HG03066 (cell line): ENCODE results near the gene MYO1B.
"Not testable (repeated sequence)": the region's sequence is repeated elsewhere in the genome, so short reads cannot be mapped to it uniquely, and the experiment has no call there.

Experiments used
- ATAC-seq: cut with Tn5 transposase; IDR thresholded peaks from one replicate; pipeline ENCODE4 v1.9.1; 2021; ENCODE audit warnings: low read depth; ENCODE audit not compliant: unreplicated experiment

MYO1B gene

GRCh38 chr2:191436368-191437055 is 191.3 kb downstream of the MYO1B start:
- ATAC-seq: no peak

GRCh38 chr2:191439481-191439880 is 194.3 kb downstream of the MYO1B start:
- ATAC-seq: no peak

DNA sequence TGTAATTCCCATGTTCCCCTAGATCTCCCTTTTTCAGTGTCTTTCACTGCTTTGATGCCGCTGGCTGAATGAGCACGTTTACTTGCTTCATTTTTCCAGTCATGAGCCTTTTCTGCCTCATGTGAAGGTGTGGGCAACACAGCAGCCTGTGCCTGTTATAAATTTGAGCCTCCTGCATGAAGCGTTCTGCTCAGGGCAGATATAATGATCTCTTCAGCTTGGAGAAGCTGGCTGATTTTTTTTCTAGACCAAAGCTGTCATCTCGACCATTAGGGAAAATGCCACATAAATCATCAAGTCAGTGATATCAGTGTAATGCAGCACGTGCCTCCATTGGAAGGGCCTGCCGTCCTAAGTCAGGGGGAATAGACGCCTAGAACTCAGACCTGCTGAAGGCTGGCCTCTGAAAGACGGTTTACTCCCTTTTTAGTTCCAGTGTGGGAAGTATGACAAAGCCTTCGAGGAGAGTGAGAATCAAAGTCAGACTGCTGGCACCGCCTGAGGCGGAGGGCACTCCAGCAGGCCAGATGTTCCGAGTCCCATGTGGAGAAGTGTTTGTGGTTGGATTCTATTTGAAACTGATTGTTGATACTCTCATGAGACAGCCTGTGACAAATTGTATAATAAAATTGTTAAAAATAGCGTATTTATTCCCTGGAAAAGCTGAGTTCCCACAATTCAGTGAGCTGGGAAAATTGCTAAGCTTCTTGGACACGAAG is 196.5 kb downstream of the MYO1B start:
- ATAC-seq: no peak

DNA sequence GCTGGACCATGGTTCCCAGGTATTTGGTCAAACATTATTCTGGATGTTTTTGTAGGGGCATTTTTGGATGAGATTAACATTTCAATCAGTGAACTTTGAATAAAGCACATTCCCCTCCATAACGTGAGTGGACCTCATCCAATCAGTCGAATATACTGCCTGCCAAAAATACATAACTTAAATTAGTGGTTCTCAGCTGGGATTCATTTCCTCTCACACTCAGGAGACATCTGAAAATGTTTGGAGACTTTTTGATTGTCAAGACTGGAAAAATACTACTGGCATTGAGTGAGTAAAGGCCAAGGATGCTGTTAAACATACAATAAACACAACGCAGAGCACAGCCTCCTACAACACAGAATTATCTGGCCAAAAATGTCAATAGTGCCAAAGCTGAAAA is 198.2 kb downstream of the MYO1B start:
- no peak for ATAC-seq

GRCh38 chr2:191446910-191447309 is 201.7 kb downstream of the MYO1B start:
- no peak for ATAC-seq

- no peak for ATAC-seq
These were observed 205.9 kb downstream of the MYO1B start for GRCh38 chr2:191451116-191451515.

DNA sequence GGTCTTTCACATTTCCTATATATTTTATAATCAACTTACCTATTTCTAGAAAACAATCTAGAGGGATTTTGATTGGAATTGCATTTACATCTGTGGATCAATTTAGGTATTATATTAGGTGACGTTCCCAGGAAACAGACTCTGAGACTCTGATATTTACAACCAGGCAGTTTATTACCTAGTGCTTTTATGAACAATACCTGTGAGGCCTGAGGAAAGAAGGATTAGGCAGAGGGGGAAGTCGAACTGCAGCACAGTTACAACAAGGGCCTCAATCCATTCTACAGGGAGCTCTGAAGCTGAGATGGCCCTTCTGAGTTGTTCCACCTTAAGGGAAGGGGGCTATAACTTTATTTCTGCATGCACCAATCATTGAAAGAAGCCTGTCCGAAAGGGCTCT is 206.9 kb downstream of the MYO1B start:
- no peak for ATAC-seq

- no peak for ATAC-seq
These were observed 208.6 kb downstream of the MYO1B start for GRCh38 chr2:191453761-191454160.

DNA sequence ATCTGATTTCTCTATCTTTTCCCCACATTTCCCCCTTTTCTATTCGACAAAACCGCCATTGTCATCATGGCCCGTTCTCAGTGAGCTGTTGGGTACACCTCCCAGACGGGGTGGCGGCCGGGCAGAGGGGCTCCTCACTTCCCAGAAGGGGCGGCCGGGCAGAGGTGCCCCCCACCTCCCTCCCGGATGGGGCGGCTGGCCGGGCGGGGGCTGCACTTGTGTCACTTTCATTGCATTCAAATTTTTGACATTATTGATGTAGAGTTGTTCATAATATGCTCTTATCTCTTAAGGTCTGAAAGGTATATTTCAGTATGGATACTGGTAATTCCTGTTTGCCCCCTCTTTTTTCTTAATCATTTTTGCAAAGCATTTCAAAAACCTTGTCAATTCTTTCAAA is 211.3 kb downstream of the MYO1B start:
- ATAC-seq: not testable (repeated sequence)

GRCh38 chr2:191459158-191459557 is 214.0 kb downstream of the MYO1B start:
- no peak for ATAC-seq

GRCh38 chr2:191462370-191462769 is 217.2 kb downstream of the MYO1B start:
- ATAC-seq: no peak

- no peak for ATAC-seq
These were observed 218.6 kb downstream of the MYO1B start for GRCh38 chr2:191463790-191464189.

DNA sequence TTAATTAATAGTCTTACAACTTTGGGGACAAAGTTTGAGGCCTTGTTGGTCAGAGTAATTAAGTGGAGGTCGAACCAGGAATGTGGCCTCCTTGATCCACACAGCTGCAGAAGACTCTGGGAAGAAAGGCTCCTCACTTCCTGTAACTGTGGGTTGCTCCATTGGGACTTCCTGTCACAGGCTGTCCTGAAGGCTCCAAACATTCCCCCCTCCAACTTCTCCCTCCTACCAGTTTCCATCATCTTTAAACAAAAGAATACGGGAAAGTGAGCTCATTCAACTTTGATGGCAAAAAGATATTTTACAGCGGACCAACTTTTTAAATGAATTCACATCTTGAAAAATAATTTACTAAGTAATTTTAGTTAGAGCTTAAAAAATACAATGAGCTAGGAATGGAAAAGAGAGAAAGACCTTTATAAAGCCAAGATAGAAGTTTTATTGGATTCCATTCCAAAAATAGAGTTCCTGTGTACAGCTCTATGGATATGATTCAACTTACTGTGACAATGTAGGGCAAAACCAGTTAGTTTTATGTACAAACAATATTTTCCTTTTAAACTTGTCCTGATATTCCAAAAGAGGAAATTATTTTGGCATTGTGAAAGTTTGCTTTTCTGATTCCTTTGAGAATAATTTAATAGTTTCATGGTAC is 220.7 kb downstream of the MYO1B start:
- no peak for ATAC-seq

DNA sequence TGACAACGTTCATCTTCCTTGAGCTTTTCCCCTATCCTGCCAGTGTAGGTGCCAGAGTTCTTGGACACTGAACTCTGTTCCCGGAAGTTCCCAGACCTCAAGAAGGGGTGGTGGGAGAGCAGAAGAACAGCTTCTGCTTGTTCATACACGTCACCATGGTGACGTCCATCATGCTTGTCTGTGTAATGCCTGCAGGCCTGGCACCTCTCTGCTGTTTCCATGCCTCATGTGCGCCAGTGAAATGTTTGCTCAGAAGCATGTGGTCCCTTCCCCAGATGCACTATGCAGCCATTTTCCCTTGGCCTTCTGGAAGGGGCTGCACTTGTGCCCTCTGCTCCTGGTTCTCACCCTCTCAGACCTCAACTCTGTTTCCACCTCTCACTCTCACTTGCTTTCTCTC is 221.9 kb downstream of the MYO1B start:
- no peak for ATAC-seq

DNA sequence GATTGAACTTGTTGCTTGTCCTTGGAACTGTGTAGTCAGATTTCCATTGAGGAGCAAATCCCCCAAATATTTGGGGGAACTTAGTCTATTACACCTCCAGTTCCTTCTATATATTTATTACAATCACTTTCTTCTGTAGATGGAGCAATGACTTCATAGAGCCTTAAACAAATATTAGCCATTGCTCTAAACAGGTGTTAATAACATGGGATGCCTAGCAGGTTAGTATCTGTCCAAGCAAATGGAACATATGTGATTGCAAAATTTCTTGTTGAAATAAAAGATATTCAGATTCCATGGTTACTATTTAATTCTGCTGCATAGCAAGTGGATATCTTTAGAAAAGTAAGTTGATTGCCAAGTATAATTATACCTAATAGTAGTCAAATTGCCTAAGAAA is 225.1 kb downstream of the MYO1B start:
- ATAC-seq: no peak

DNA sequence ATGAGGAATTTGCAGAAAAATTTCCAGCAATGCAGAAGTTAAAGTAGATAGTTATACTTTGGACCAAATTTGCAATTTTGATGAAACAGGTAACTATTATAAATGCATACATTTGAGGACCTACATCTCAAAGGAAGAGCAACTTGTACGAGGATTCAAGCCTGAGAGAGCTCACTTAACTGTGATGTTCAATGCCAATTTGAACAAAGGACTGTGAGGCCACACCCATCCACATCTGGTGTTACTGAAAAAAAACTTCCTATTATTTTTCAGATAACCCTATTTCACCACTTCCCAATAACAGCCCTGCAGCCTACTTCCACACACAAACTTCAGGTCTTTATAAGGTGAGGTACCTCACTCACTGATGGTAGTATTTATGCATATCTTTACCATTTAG is 229.3 kb downstream of the MYO1B start:
- no peak for ATAC-seq
